ENCODE results near the gene DIDO1.

DIDO1 gene

DNA sequence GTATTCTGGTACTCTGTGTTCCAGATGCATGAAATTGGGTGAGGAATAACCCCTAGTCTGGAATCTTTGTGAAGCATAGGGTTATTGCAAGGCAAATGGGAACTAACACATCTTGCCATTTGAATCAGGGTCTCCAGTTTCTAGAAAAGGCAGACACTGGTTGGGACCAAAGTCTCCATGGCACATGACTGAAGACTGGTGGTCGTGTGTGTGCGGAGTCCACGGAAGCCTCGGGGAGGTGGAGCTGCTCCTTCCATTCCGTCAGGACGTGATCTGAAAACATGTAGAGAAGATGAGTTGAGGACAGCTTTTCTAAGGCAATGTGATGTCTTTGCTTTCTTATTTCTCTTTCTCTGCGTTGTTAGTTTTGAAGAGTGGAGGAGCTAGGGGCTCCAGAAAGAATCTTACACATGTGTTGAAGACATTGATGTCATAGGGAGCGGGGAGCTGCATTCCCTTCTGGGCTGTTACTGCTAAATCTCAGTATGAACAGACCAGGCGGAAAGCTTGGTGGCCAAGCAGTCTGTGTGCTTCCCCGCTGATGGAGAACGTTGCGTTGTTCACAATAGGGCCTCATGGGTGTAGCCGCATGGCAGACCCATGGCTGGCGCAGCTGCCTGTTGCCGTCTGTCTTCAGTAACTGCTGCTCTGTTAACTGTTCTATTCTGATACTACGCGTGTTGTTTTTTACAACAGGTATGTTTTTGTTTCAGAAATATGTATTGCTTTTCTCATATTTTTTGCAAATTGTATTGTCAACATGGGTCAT is 21.4 kb upstream of the DIDO1 start:
- TF ChIP-seq, protein P1, sequence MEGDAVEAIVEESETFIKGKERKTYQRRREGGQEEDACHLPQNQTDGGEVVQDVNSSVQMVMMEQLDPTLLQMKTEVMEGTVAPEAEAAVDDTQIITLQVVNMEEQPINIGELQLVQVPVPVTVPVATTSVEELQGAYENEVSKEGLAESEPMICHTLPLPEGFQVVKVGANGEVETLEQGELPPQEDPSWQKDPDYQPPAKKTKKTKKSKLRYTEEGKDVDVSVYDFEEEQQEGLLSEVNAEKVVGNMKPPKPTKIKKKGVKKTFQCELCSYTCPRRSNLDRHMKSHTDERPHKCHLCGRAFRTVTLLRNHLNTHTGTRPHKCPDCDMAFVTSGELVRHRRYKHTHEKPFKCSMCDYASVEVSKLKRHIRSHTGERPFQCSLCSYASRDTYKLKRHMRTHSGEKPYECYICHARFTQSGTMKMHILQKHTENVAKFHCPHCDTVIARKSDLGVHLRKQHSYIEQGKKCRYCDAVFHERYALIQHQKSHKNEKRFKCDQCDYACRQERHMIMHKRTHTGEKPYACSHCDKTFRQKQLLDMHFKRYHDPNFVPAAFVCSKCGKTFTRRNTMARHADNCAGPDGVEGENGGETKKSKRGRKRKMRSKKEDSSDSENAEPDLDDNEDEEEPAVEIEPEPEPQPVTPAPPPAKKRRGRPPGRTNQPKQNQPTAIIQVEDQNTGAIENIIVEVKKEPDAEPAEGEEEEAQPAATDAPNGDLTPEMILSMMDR (IDR thresholded peaks at IDR 0.05; ENCODE audit: low read length, missing control alignments): no peak
- no peak overlapping the region for H3K4me3 ChIP-seq (replicated peaks; ENCODE audit: low read depth, low read length)
- no peak for DNase-seq (ENCODE audit: low read depth)

DNA sequence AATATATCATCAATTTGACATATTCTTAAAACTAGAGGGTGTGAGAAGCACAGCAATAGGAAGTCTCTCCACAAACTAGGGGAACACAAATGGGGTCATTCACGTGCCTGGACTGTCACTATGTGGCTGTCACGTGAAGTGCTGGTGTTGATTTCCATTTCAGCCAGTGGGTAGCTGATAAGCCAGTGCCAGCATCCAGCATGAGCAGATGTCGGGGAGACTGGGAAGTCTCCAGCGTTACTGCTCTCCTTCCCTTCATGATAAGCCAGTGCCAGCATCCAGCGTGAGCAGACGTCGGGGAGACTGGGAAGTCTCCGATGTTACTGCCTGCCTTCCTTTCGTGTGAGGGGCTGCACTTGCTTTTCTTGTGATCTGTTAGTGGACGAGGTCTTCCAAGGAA is 20.6 kb upstream of the DIDO1 start:
- H3K4me3 ChIP-seq (replicated peaks; ENCODE audit: low read depth, low read length): no peak overlapping the region
- peak; percentile 56 for DNase-seq (ENCODE audit: low read depth)
- TF ChIP-seq, protein P1 (IDR thresholded peaks at IDR 0.05; ENCODE audit: low read length, missing control alignments): no peak

DNA sequence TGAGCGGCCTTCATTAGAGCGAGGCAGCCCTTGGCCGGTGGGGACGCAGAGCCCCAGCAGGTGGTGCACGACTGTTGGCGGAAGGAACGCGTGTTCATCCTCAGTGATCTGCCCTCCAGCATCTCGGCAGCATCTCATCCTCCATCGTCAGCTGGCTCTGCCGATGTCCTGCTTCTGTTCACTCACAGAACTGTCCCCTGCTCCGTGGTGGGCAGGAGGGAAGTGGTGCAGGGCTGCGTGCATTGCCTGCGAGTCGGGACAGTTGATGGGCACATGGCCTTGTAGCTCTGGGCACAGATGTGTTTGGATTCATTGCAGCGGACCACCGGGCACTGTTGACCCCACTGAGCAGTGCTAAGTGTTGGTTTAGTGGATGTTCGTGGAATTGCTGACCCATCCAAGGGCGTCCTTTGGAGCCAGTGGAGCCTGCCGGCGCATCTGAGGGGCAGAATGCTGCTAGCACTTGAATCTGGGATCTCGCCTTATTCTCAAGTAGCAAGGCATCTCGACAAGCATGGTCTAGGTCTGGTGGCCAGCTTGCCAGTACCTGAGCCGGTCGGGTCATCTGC is 19.6 kb upstream of the DIDO1 start:
- TF ChIP-seq, protein P1 (IDR thresholded peaks at IDR 0.05; ENCODE audit: low read length, missing control alignments): no peak
- no peak overlapping the region for H3K4me3 ChIP-seq (replicated peaks; ENCODE audit: low read depth, low read length)
- DNase-seq (ENCODE audit: low read depth): no peak

DNA sequence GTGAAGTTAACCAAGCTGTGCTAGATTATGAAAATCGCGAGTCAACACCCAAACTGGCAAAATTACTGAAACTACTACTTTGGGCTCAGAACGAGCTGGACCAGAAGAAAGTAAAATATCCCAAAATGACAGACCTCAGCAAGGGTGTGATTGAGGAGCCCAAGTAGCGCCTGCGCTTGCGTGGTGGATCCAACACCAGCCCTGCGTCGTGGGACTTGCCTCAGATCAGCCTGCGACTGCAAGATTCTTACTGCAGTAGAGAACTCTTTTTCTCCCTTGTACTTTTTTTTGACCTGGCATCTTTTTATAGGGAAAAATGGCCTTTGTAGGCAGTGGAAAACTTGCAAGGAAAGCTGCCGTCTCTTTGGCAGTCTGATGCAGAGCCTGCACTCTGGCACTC is 18.4 kb upstream of the DIDO1 start:
- TF ChIP-seq, protein P1 (IDR thresholded peaks at IDR 0.05; ENCODE audit: low read length, missing control alignments): no peak

DNA sequence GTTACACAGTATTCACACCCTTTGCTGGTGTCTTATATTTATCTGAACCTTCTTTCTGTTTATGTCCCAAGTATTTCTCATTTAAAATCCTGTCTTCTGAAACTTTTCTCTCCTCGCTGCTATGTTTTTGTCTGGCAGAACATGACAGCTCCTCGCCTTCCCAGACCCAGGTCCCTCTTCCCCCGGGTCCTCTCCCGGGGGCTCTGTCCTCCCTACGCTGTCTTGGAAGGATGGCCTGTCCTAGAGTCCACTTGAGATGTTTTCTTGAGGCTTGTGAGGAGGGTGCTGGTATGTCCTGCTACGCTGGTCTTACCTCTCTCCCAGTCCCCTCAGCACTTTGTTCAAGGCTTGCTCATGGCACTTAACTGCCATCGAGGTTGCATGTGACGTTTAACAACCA is 17.9 kb upstream of the DIDO1 start:
- TF ChIP-seq, protein P1 (IDR thresholded peaks at IDR 0.05; ENCODE audit: low read length, missing control alignments): no peak
- DNase-seq (ENCODE audit: low read depth): no peak
- H3K4me3 ChIP-seq (replicated peaks; ENCODE audit: low read depth, low read length): no peak overlapping the region

More for the DNA sequence above, 18.4 kb upstream of the DIDO1 start:
- no peak for DNase-seq (ENCODE audit: low read depth)
- H3K4me3 ChIP-seq (replicated peaks; ENCODE audit: low read depth, low read length): no peak overlapping the region

DNA sequence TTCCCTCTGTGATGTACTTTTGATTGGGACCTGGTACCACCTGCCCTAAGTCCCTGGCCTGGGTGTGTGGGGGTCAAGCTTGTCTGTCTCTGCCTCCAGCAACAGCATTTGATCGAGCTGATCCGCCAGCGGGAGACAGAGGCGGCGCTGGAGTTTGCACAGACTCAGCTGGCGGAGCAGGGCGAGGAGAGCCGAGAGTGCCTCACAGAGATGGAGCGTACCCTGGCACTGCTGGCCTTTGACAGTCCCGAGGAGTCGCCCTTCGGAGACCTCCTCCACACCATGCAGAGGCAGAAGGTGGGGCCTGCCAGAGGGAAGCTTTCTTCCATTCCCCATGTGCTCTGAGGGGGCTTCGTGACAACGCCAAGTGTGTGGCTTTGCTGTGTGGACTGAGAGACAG is 17.1 kb upstream of the DIDO1 start:
- TF ChIP-seq, protein P1 (IDR thresholded peaks at IDR 0.05; ENCODE audit: low read length, missing control alignments): no peak
- no peak for DNase-seq (ENCODE audit: low read depth)

DNA sequence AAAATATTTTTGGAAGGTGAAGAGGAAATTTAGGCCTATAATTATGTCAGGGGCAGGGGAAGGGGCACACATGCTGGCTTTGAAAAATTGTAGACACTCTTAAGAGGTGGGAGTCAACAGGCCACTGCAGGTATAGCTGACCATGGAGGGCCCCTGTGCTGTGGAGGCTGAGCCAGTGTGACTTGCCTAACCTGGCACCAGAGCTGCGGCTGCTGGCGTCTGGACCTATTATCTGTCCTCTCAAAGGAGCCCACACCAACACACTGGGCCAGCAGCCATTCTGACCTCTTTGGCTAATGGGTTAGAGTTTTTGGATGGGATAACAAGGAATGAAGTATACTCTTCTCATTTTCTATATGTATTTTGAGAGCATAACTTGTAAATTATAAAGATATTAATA is 16.2 kb upstream of the DIDO1 start:
- no peak for DNase-seq (ENCODE audit: low read depth)
- TF ChIP-seq, protein P1 (IDR thresholded peaks at IDR 0.05; ENCODE audit: low read length, missing control alignments): no peak
- H3K4me3 ChIP-seq (replicated peaks; ENCODE audit: low read depth, low read length): no peak overlapping the region

More for the DNA sequence above, 17.1 kb upstream of the DIDO1 start:
- H3K4me3 ChIP-seq (replicated peaks; ENCODE audit: low read depth, low read length): no peak overlapping the region
